ENCODE measurements around the gene GINS2.

Gene GINS2

GRCh38 chr16:85688586-85689284 lies at the start of gene GINS2:
GINS2 (minus strand) TSS chr16:85688954; CDS start chr16:85688898, 56 bp downstream.
- H3K4me3 ChIP-seq (ENCODE audit: control insufficient read depth, low read depth, low read length) = peak within 1 kb of the TSS; percentile 60
- peak; percentile 76 for DNase-seq (ENCODE audit: low read depth)
- no peak for TF ChIP-seq CTCF (conservative IDR thresholded peaks at IDR 0.05; ENCODE audit: control insufficient read depth, insufficient read depth, low read depth, low read length)

DNA sequence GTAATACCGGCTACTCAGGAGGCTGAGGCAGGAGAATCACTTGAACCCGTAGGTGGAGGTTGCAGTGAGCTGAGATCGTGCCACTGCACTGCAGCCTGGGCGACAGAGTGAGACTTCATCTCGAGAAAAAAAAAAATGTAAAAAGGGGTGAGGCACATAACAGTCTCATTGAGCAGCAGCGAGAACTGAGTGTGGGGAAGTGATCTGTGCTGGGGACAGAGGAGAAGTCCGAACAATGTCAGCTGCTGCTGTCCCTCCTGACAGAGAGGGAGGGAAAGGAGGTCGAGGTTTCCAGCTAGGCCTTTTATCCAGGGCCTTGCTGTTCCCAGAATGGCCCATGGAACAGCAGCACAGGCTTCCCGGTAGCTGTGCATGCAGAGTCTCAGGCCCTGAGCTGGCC lies 48.2 kb upstream of the GINS2 start:
- TF ChIP-seq CTCF (conservative IDR thresholded peaks at IDR 0.05; ENCODE audit: control insufficient read depth, insufficient read depth, low read depth, low read length) = no peak
- no peak for DNase-seq (ENCODE audit: low read depth)
- no peak overlapping the region for H3K4me3 ChIP-seq (ENCODE audit: control insufficient read depth, low read depth, low read length)

DNA sequence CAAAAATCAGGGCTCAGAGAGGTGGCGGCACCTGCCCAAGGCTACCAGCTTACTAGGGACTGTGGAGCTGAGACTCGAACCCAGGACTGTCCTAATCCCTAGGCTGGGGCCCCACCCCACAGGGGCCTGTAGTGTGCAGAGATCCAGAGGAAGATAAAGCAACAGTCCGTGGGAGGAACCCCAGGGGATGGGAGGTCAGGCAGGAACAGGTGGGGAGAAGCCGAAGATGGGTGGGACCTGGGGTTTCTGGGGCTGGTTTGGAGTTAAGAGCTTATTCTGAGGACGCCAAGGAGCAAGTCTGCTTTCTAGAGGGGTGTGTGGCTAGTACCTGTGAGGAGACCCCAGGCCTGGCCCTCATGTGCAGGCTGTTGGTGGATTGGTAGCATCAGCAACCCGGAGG lies 47.2 kb upstream of the GINS2 start:
- no peak overlapping the region for H3K4me3 ChIP-seq (ENCODE audit: control insufficient read depth, low read depth, low read length)
- no peak for TF ChIP-seq CTCF (conservative IDR thresholded peaks at IDR 0.05; ENCODE audit: control insufficient read depth, insufficient read depth, low read depth, low read length)
- no peak for DNase-seq (ENCODE audit: low read depth)

- DNase-seq (ENCODE audit: low read depth) = no peak
- H3K4me3 ChIP-seq (ENCODE audit: control insufficient read depth, low read depth, low read length) = no peak overlapping the region
Observed at GRCh38 chr16:85735225-85735635, 46.5 kb upstream of the GINS2 start.

GRCh38 chr16:85734311-85735017 lies 45.7 kb upstream of the GINS2 start:
- H3K4me3 ChIP-seq (ENCODE audit: control insufficient read depth, low read depth, low read length) = no peak overlapping the region
- DNase-seq (ENCODE audit: low read depth) = no peak
- TF ChIP-seq CTCF (conservative IDR thresholded peaks at IDR 0.05; ENCODE audit: control insufficient read depth, insufficient read depth, low read depth, low read length) = no peak

More at GRCh38 chr16:85735225-85735635, 46.5 kb upstream of the GINS2 start:
- TF ChIP-seq CTCF (conservative IDR thresholded peaks at IDR 0.05; ENCODE audit: control insufficient read depth, insufficient read depth, low read depth, low read length) = no peak

GRCh38 chr16:85733839-85734170 lies 45.1 kb upstream of the GINS2 start:
- no peak for DNase-seq (ENCODE audit: low read depth)
- no peak overlapping the region for H3K4me3 ChIP-seq (ENCODE audit: control insufficient read depth, low read depth, low read length)
- TF ChIP-seq CTCF (conservative IDR thresholded peaks at IDR 0.05; ENCODE audit: control insufficient read depth, insufficient read depth, low read depth, low read length) = no peak
